Lower leg skin (tissue), 3 donors: ENCODE measurements around the gene CMTM5.

Experiments
- CTCF ChIP-seq, 3 donors: fragments of 450-650 bp; IDR thresholded peaks; one replicate each; pipeline ENCODE4 v1.5.1; 2016; ENCODE audit warnings: antibody characterized with exemption in 3 of 3, mild to moderate bottlenecking in 3 of 3, moderate library complexity in 2 of 3
- POLR2A ChIP-seq, 2 donors: fragments of 450-650 bp; IDR thresholded peaks; one replicate each; pipeline ENCODE4 v1.6.1; 2016 to 2017; ENCODE audit warnings: antibody characterized with exemption in 2 of 2, mild to moderate bottlenecking in 1 of 2, moderate library complexity in 1 of 2

GRCh38 chr14:23370221-23370620 is 6.6 kb upstream of the CMTM5 start:
- TF ChIP-seq CTCF (IDR thresholded peaks at IDR 0.05), result no peak
- no peak for TF ChIP-seq POLR2A (IDR thresholded peaks at IDR 0.05)
